SH-SY5Y (cell line): Measurements from ENCODE around the gene FAM177B.

ENCODE experiments used
- GATA2 ChIP-seq: IDR thresholded peaks from 2 replicates; pipeline ENCODE4 v1.6.1; 2011; ENCODE audit warnings: mild to moderate bottlenecking, low read depth, low read length
- GATA3 ChIP-seq: IDR thresholded peaks from 2 replicates; pipeline ENCODE4 v1.6.1; 2011; ENCODE audit warnings: low read depth, mild to moderate bottlenecking, low read length, moderate library complexity

The FAM177B gene

DNA sequence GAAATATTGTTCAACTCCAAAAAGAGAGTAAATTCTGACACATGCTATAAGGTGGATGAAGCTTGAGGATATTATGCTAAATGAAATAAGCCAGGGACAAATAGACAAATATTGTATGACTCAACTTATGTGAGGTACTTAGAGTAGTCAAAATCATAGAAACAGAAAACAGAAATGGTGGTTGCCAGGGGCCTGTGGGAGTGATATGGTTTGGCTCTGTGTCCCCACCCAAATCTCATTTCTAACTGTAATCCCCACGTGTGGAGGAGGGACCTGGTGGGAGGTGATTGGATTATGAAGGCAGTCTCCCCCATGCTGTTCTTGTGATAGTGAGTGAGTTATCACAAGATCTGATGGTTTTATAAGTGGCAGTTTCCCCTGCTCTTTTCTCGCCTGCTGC lies 53.1 kb downstream of the FAM177B start:
- TF ChIP-seq GATA3 (no peak), GATA2 (no peak)

DNA sequence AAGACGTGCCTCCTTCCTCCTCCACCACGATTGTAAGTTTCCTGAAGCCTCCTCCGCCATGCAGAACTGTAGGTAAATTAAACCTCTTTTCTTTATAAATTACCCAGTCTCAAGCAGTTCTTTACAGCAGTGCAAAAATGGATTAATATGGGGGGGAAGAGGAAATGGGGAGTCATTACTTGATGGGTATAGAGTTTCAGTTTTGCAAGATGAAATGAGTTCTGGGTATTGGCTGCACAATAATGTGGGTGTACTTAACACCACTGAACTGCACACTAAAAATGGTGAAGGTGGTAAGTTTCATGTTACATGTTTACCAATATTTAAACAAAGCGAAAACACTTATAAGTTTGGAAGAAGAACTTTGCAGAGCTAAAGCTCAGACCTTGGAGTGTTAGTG lies 53.5 kb downstream of the FAM177B start:
- TF ChIP-seq GATA3 (no peak), GATA2 (no peak)

DNA sequence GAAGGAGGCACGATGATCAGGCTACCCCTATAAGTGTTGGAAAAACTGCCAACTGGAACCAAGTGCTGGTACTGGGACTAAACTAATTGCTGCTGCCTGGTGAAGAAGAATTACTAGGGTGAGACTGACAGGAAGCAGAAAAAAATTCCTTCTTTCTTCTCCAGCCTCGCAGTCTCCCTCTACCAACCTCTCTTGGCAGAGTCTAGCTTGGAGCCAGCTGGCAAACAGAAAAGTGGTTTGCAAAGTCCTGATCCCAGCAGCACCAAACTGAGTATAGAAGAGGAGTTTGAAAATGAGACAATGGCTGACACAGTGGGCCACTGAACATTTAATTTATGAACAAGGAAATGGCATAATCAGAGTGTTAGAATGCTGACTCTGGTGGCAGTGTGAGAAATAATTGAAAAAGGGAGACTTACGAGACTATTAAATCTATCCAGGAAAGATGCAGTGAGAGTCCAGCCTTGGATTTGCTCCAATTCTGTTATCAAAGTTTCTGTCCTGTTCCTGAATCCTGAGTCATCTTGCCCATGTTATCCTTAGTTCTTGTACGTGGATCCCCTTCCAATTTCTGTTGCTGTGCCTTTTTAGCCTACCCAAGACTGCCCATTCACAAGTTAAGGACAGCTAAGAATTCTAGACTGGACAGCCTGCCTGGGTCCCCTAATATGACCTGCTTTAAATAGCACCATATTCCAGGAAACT lies 54.2 kb downstream of the FAM177B start:
- TF ChIP-seq GATA3 = no peak
- TF ChIP-seq GATA2 = no peak

DNA sequence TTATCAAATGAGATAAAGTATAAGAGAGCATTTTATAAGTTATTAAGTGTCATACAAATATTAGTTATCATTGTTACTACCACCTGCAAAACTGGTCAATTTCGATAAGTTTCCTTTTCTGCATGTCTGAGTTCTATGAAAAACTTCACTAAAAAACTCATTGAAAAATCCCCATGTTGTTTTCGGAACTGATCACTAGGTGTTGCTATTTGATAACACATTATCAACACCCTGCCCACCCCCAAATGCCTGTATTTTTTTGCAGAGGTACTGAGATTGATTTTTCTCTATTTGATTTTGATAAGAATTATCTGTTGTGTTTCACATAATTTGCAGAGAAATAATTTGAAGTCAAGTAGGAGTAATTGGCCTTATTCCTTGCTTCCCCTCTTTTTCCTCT lies 55.7 kb downstream of the FAM177B start:
- TF ChIP-seq GATA3 (no peak), GATA2 (no peak)

DNA sequence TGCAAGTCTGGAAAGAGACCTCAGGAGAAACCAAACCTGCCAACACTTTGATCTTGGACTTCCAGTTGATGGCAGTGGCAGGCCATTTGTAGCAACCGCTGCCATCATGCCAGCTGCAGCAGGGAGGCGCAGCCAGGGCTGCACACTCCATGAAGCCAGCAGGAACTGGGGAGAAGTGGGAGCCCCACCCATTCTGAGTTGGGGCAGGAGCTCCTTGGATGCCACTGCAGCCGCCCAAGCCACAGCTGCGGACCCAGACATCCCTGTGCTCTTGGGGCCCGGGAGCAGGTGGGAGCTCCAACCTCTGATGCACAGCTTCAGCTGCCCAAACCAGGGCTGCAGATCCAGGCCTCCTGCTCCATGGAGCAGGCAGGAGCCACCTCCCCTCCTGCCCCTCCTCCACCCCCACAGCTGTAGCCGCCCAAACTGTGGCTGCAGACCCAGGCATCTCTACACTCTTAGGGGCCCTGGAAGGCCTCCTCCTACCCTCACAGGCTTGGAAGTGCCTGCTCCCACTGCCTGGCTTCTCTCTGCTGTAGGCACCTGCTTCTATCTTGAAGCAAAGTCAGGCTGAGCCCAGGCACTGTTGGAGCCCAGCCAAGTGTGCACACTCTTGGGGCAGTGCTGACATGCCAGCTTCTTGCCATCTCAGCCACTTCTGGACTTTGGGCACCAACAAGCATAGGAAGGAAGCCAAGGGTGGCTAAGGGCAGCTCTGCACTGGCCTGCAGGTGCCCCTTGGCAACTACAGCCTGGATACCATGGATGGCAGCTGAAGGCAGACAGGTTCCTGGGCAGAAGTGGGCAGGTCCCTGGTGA lies 57.9 kb downstream of the FAM177B start:
- TF ChIP-seq GATA3 (no peak), GATA2 (no peak)

DNA sequence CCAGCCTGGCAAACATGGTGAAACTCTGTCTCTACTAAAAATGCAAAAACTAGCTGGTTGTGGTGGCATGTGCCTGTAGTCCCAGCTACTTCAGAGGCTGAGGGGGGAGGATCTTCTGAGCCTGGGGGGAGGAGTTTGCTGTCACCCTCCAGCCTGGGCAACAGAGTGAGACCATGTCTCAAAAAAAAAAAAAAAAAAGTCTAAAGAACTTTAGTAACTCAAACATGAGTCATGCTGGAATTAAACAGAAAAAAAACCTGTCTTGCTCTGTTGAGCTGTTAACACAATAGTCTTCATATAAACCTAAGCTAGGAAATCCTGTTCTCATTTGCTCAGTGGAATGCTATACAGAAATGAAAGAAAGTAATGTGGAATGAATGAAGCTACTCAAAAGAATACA lies 61.1 kb downstream of the FAM177B start:
- TF ChIP-seq GATA3 = no peak
- TF ChIP-seq GATA2 = no peak

DNA sequence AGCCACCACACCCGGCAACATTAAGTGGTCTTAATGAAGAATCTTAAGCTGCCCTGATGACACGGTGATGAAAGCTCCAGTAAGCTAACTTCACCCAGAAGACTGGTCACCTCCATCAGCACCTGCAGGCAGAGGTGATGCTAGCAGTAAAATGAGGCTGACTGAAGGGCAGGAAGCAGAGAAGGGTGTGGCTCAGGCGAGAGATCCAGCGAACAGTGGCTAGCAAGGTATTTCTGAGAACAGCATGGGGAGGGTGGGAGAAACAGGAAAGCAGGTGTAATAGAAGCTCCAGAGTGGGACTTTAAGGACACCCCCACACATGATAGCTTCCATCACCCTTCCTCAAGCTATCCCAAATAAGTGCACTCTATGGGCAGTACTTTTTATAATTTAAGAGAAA lies 62.0 kb downstream of the FAM177B start:
- no peak for TF ChIP-seq GATA3
- TF ChIP-seq GATA2 = no peak
